Heart left ventricle (tissue), 16 donors: ENCODE results near the gene FSD1. TPM values are rescaled to one million over a fixed set of nuclear protein-coding genes. Genes with fewer than 3 reads are reported as not detected.

ENCODE experiments used
- ATAC-seq, 4 donors: fragments of 200-7000 bp; cut with Tn5 transposase; one replicate each; pipeline ENCODE4 v1.9.1; 2020 to 2022; ENCODE audit warnings: moderate library complexity in 4 of 4, mild to moderate bottlenecking in 3 of 4, moderate number of reproducible peaks in 1 of 4
- DNase-seq, 5 donors: peaks; one replicate each; pipeline ENCODE4 v3.0.0-alpha.2; 2020
- H3K27ac ChIP-seq, 12 donors: fragments of 200-600 bp; sonication (generic) in 4 of 12; one replicate each; pipeline versions ENCODE4 v1.5.0 to v1.8.0; 2016 to 2022; ENCODE audit warnings: mild to moderate bottlenecking in 2 of 12
- H3K27me3 ChIP-seq, 9 donors: fragments of 200-600 bp; sonication (generic) in 2 of 9; one replicate each; pipeline versions ENCODE4 v1.5.1 to v1.8.0; 2016 to 2022; ENCODE audit warnings: mild to moderate bottlenecking in 3 of 9
- H3K36me3 ChIP-seq, 9 donors: fragments of 200-600 bp; sonication (generic) in 2 of 9; one replicate each; pipeline versions ENCODE4 v1.5.0 to v1.8.0; 2018 to 2022; ENCODE audit warnings: mild to moderate bottlenecking in 2 of 9
- H3K4me1 ChIP-seq, 12 donors: fragments of 200-600 bp; sonication (generic) in 4 of 12; one replicate each; pipeline versions ENCODE4 v1.5.0 to v1.8.0; 2016 to 2022; ENCODE audit warnings: mild to moderate bottlenecking in 3 of 12
- H3K4me3 ChIP-seq, 12 donors: fragments of 200-600 bp; sonication (generic) in 4 of 12; one replicate each; pipeline versions ENCODE4 v1.5.0 to v1.8.0; 2017 to 2022; ENCODE audit warnings: mild to moderate bottlenecking in 9 of 12, moderate library complexity in 4 of 12
- H3K9me3 ChIP-seq, 12 donors: fragments of 200-600 bp; sonication (generic) in 4 of 12; one replicate each; pipeline versions ENCODE4 v1.5.0 to v1.8.0; 2016 to 2022; ENCODE audit warnings: mild to moderate bottlenecking in 1 of 12
- CTCF ChIP-seq, 12 donors: fragments of 200-600 bp; sonication (generic) in 4 of 12; IDR thresholded peaks; one replicate each; pipeline versions ENCODE4 v1.5.0 to v1.8.0; 2018 to 2022; ENCODE audit warnings: antibody characterized with exemption in 12 of 12, mild to moderate bottlenecking in 5 of 12
- POLR2A ChIP-seq, 2 donors: fragments of 450-650 bp; IDR thresholded peaks; one replicate each; pipeline ENCODE4 v1.6.1; 2017; ENCODE audit warnings: antibody characterized with exemption in 2 of 2, mild to moderate bottlenecking in 2 of 2, moderate library complexity in 2 of 2
- WGBS, 4 donors: extraction: QIAGEN DNeasy Blood & Tissue Kit in 2 of 4; methylation state at CpG; one replicate each; pipeline versions ENCODE4 v1.1.5 to v1.1.7; 2013 to 2018; 5-methylcytosine and 5-hydroxymethylcytosine counted together
- intact Hi-C, 10 donors: fragments of 100-400 bp; cut with DNase I; formaldehyde crosslinking; loops; one replicate each; pipeline versions ENCODE4 v1.11.1 to v1.14.2; 2022
- polyA plus RNA-seq, 2 donors: library from polyadenylated mRNA; stranded (reverse); fragments of 200-250 nt; gene quantifications; one replicate each; pipeline ENCODE4 v1.2.3, GENCODE V29; 2013
- total RNA-seq, 9 donors: library from RNA; depleted of rRNA in 2 of 9; stranded (reverse); fragments of >200 nt in 2 of 9; fragmentation: NEBNext Ultra II Directional in 3 of 9; extraction: Animal tissue kit (Norgen Biotek cat#: 25700) in 3 of 9; gene quantifications; one replicate each; pipeline versions ENCODE4 v1.1.0 to v1.2.4, GENCODE V29; 2016 to 2023
- donor health status: ischemic (EF 13 %, LVEDD 7.1; RV severe dilation, severe dysfunction).
- donor health status: healthy with polysubstance abuse.
- donor health status: DM: no; HTN: yes; CAD: no.
- donor health status: DM: no; HTN: no; CAD: no.
- donor health status: ischemic (EF 25% LVEDD 6.9; RV normal size, moderate dysfunction).
- donor health status: ischemic (EF 25% LVEDD 5.7; RV mildly dilated, moderate dysfunction).
- donor health status: healthy.
- donor health status: DM: yes; HTN: yes; CAD: no.
- donor health status: ischemic (EF 35%, LVEDD 5.7; RV mildly dilated, moderate dysfunction).
- donor health status: nonischemic (EF 11% LVEDD 7.7; RV severe dilation, severe dysfunction).
- donor health status: DM: yes; HTN: yes; CAD: no.
- donor health status: PGD.
- donor health status: ischemic (EF 29% LVEDD 5.4; RV normal size, mild dysfunction).
- donor health status: nonischemic (EF 23%, LVEDD 6.1; RV moderate dilation, normal function).

The FSD1 gene
- total and polyA plus RNA-seq, 11 donors = 0.04 to 1.2 TPM; not detected in 9

GRCh38 chr19:4260613-4261191 lies 43.7 kb upstream of the FSD1 start:
- WGBS, 4 donors = 93 to 96% (median 95%) methylated on average over 10 to 11 of the region's 11 CpGs
- H3K4me1 ChIP-seq = no peaks in the 10 kb centered on the region
- no peak overlapping the region for H3K27ac ChIP-seq
- TF ChIP-seq POLR2A (IDR thresholded peaks at IDR 0.05) (no peak), CTCF (IDR thresholded peaks at IDR 0.05) (no peak)
- intact Hi-C loops = loop anchor here in 5 of 10 donors (10.0 kb wide), 4 partner anchors 64 to 264 kb away; partner anchors contain the start of genes CHAF1A (in 1 of the 5) and SH3GL1 (in 1 of the 5)
- H3K27me3 ChIP-seq = no peaks in the 10 kb centered on the region
- H3K9me3 ChIP-seq = peaks cover 0 to 7% (median 2%) of the 10 kb centered on the region in 12 donors
- no peak overlapping the region for H3K4me3 ChIP-seq
- DNase-seq = no peak
- ATAC-seq = no peak
- peaks cover 0 to 96% (median 89%) of the 10 kb centered on the region in 9 donors for H3K36me3 ChIP-seq

- Histone ChIP-seq H3K4me3 (no peak overlapping the region), H3K4me1 (peaks cover 0 to 7% (median 0%) of the 10 kb centered on the region in 12 donors), H3K27ac (no peak overlapping the region), H3K27me3 (no peaks in the 10 kb centered on the region), H3K9me3 (no peaks in the 10 kb centered on the region), H3K36me3 (peaks cover 0 to 98% (median 86%) of the 10 kb centered on the region in 9 donors)
- ATAC-seq = no peak
- intact Hi-C loops = loop anchor here (5.0 to 10.0 kb wide), 6 partner anchors 60 to 260 kb away; partner anchors contain the start of genes CHAF1A (in 3 of the 10) and SH3GL1 (in 3 of the 10)
- no peak for DNase-seq
- TF ChIP-seq POLR2A (IDR thresholded peaks at IDR 0.05) = no peak
- TF ChIP-seq CTCF (IDR thresholded peaks at IDR 0.05) = no peak
- 77 to 89% (median 82%) methylated on average over 4 of the region's 4 CpGs for WGBS, 4 donors
Observed at GRCh38 chr19:4264812-4265211, 39.6 kb upstream of the FSD1 start.

GRCh38 chr19:4266253-4267000 lies 38.0 kb upstream of the FSD1 start:
- Histone ChIP-seq H3K36me3 (peaks cover 0 to 95% (median 77%) of the 10 kb centered on the region in 9 donors), H3K27me3 (no peaks in the 10 kb centered on the region), H3K27ac (no peak overlapping the region), H3K9me3 (no peaks in the 10 kb centered on the region), H3K4me1 (peaks cover 0 to 7% (median 0%) of the 10 kb centered on the region in 12 donors), H3K4me3 (no peak overlapping the region)
- TF ChIP-seq POLR2A (IDR thresholded peaks at IDR 0.05) (no peak), CTCF (IDR thresholded peaks at IDR 0.05) (no peak)
- intact Hi-C loops = loop anchor here (2.0 to 10.0 kb wide), 7 partner anchors 58 to 258 kb away; partner anchors contain the start of genes CHAF1A (in 3 of the 10) and SH3GL1 (in 3 of the 10)
- DNase-seq (no peak), ATAC-seq (no peak)
- WGBS, 4 donors = 86 to 94% (median 93%) methylated on average over 18 of the region's 18 CpGs
